HepG2 (cell line): Measurements from ENCODE around the gene GLYR1. TPM values are rescaled to one million over a fixed set of nuclear protein-coding genes. Genes with fewer than 3 reads are reported as not detected.
A peak's percentile ranks its signal among the peaks of the same experiment; 100 is the strongest.

Experiments used
- ATAC-seq: fragments of 200-7000 bp; cut with Tn5 transposase; 3 replicates; pipeline ENCODE4 v1.9.1; 2020; ENCODE audit warnings: mild to moderate bottlenecking, moderate library complexity
- BruUV-seq: library from RNA; stranded (reverse); fragments of 400-500 nt; replicated peaks from 2 replicates; lab custom pipeline; 2021; lab: Mats Ljungman, UMichigan
- CTCF ChIA-PET: fragments of 300-600 bp; formaldehyde crosslinking; extraction: SDS; loops from one replicate; lab custom pipeline; 2021; ENCODE audit warnings: low total read pairs, inconsistent platforms, low intra/inter-chr PET ratio; lab: Yijun Ruan, JAX
- POLR2A ChIA-PET: fragments of 350-600 bp; sonication (Branson Sonifier 250); formaldehyde crosslinking; loops from one replicate; lab custom pipeline; 2020; ENCODE audit warnings: antibody characterized with exemption, inconsistent platforms; lab: Yijun Ruan, JAX
- DNase-seq: peaks from one replicate; pipeline ENCODE4 v3.0.0-alpha.2; 2015; ENCODE audit warnings: low spot score
- FAIRE-seq: peaks from 3 replicates; lab custom pipeline; 2011; peaks lifted over from hg19 to GRCh38; lab: Jason Lieb, UNC
- H2AFZ ChIP-seq: one replicate; pipeline ENCODE4 v1.6.1; 2011; ENCODE audit warnings: low read length, inconsistent platforms
- H3K27ac ChIP-seq: fragments of 300-600 bp; 3 replicates; pipeline ENCODE4 v1.8.0; 2011; ENCODE audit warnings: mixed run types, mild to moderate bottlenecking, mixed read lengths, low read length, inconsistent platforms; ENCODE audit not compliant: insufficient read depth; ENCODE audit errors: extremely low read length
- H3K27me3 ChIP-seq, 2 experiments: fragments of 200-600 bp in 1 of 2; 2 replicates in 1 of 2; 3 replicates in 1 of 2; pipeline versions ENCODE4 v1.6.0 to v1.8.0; 2011; ENCODE audit warnings: low read length in 2 of 2, mild to moderate bottlenecking in 2 of 2, moderate library complexity in 2 of 2, inconsistent platforms in 1 of 2; ENCODE audit not compliant: insufficient read depth in 2 of 2, control insufficient read depth in 1 of 2
- H3K36me3 ChIP-seq, 2 experiments: fragments of 200-600 bp in 1 of 2; replicated peaks in 1 of 2; 2 replicates in 1 of 2; 3 replicates in 1 of 2; pipeline versions ENCODE4 v1.5.1 to v1.8.0; 2011; ENCODE audit warnings: low read length in 2 of 2, inconsistent platforms in 1 of 2; ENCODE audit not compliant: insufficient read depth in 2 of 2, control insufficient read depth in 1 of 2
- H3K4me1 ChIP-seq: 2 replicates; pipeline ENCODE4 v1.5.1; 2012; ENCODE audit warnings: low read length, inconsistent platforms; ENCODE audit not compliant: insufficient read depth
- H3K4me2 ChIP-seq: 2 replicates; pipeline ENCODE4 v1.6.0; 2011; ENCODE audit warnings: low read depth, low read length, inconsistent platforms
- H3K4me3 ChIP-seq, 3 experiments: fragments of 200-600 bp in 1 of 3; sonication (generic), shearing (Covaris generic) in 1 of 3; replicated peaks in 1 of 3; 2 replicates each; pipeline ENCODE4 v1.5.1; 2011 to 2016; ENCODE audit warnings: low read length in 3 of 3, inconsistent platforms in 2 of 3, low read depth in 2 of 3, mild to moderate bottlenecking in 2 of 3, control low read depth in 1 of 3, mixed read lengths in 1 of 3; ENCODE audit not compliant: insufficient read depth in 1 of 3
- H3K79me2 ChIP-seq: one replicate; pipeline ENCODE4 v1.6.1; 2011; ENCODE audit warnings: low read length, inconsistent platforms; ENCODE audit not compliant: insufficient read depth
- H3K9ac ChIP-seq: 2 replicates; pipeline ENCODE4 v1.6.0; 2011; ENCODE audit warnings: mild to moderate bottlenecking, low read depth, low read length, inconsistent platforms; ENCODE audit not compliant: insufficient read depth
- H3K9me3 ChIP-seq: 2 replicates; pipeline ENCODE4 v1.5.1; 2012; ENCODE audit warnings: mild to moderate bottlenecking, low read length
- H4K20me1 ChIP-seq: 2 replicates; pipeline ENCODE4 v1.6.0; 2011; ENCODE audit warnings: inconsistent platforms, mild to moderate bottlenecking, low read length, moderate library complexity; ENCODE audit not compliant: insufficient read depth
- CC2D1A ChIP-seq: sonication (generic); formaldehyde crosslinking; IDR thresholded peaks from 2 replicates; pipeline ENCODE4 v1.8.1; 2023; ENCODE audit warnings: mild to moderate bottlenecking, missing genetic modification reagents
- DMAP1 ChIP-seq: IDR thresholded peaks from 2 replicates; pipeline ENCODE4 v1.6.1; 2016
- DNMT3B ChIP-seq: conservative IDR thresholded peaks from 2 replicates; pipeline ENCODE4 v1.6.1; 2016; ENCODE audit warnings: missing biosample characterization, control low read depth
- GABPA ChIP-seq, 2 experiments: IDR thresholded peaks; 2 replicates each; pipeline ENCODE4 v1.6.1; 2011 to 2016; ENCODE audit warnings: low read depth in 2 of 2, low read length in 1 of 2, missing biosample characterization in 1 of 2, missing genetic modification characterization in 1 of 2
- GLMP ChIP-seq: sonication (generic); formaldehyde crosslinking; IDR thresholded peaks from 2 replicates; pipeline ENCODE4 v1.9.0; 2021; ENCODE audit warnings: missing genetic modification reagents, mild to moderate bottlenecking, borderline replicate concordance
- HHEX ChIP-seq: IDR thresholded peaks from 2 replicates; pipeline ENCODE4 v1.6.1; 2016; ENCODE audit warnings: control low read depth
- KDM3A ChIP-seq: IDR thresholded peaks from 2 replicates; pipeline ENCODE4 v1.6.1; 2018; ENCODE audit warnings: low read depth, missing compliant biosample characterization
- MEIS1 ChIP-seq: sonication (generic); formaldehyde crosslinking; IDR thresholded peaks from 2 replicates; pipeline ENCODE4 v1.9.0; 2021; ENCODE audit warnings: mild to moderate bottlenecking, missing genetic modification reagents, moderate library complexity, borderline replicate concordance
- MYNN ChIP-seq: sonication (generic); formaldehyde crosslinking; IDR thresholded peaks from 2 replicates; pipeline ENCODE4 v1.4.0; 2020; ENCODE audit warnings: mild to moderate bottlenecking, low read depth, missing genetic modification reagents
- NR2C2 ChIP-seq: sonication (generic); formaldehyde crosslinking; IDR thresholded peaks from 2 replicates; pipeline ENCODE4 v1.4.0; 2020; ENCODE audit warnings: missing genetic modification reagents, mild to moderate bottlenecking, moderate library complexity, borderline replicate concordance
- RBM22 ChIP-seq: fragments of 200-400 bp; formaldehyde crosslinking; optimal IDR thresholded peaks from 2 replicates; pipeline ENCODE3; 2017; ENCODE audit warnings: mild to moderate bottlenecking, low read length, moderate library complexity
- SETDB1 ChIP-seq: sonication (generic); formaldehyde crosslinking; IDR thresholded peaks from 2 replicates; pipeline ENCODE4 v1.5.1; 2020; ENCODE audit warnings: missing genetic modification reagents, mild to moderate bottlenecking, borderline replicate concordance
- U2AF2 ChIP-seq: fragments of 200-400 bp; formaldehyde crosslinking; IDR thresholded peaks from 2 replicates; pipeline ENCODE4 v1.6.1; 2017; ENCODE audit warnings: low read depth, mild to moderate bottlenecking, low read length
- ZKSCAN8 ChIP-seq: IDR thresholded peaks from 2 replicates; pipeline ENCODE4 v1.6.1; 2016; ENCODE audit warnings: borderline replicate concordance, missing genetic modification reagents, missing compliant biosample characterization
- ZNF329 ChIP-seq: sonication (generic); formaldehyde crosslinking; IDR thresholded peaks from 2 replicates; pipeline ENCODE4 v1.9.0; 2021; ENCODE audit warnings: low read depth, mild to moderate bottlenecking, missing genetic modification reagents
- ZNF549 ChIP-seq: sonication (generic); formaldehyde crosslinking; IDR thresholded peaks from 2 replicates; pipeline ENCODE4 v1.5.0; 2020; ENCODE audit warnings: missing genetic modification reagents
- ZNF660 ChIP-seq: sonication (generic); formaldehyde crosslinking; IDR thresholded peaks from 2 replicates; pipeline ENCODE4 v1.5.1; 2020; ENCODE audit warnings: mild to moderate bottlenecking, low read depth, missing genetic modification reagents, borderline replicate concordance
- ZNF776 ChIP-seq: sonication (generic); formaldehyde crosslinking; IDR thresholded peaks from 2 replicates; pipeline ENCODE4 v1.4.0; 2020; ENCODE audit warnings: mild to moderate bottlenecking, missing genetic modification reagents
- ZNF784 ChIP-seq: sonication (generic); formaldehyde crosslinking; IDR thresholded peaks from 2 replicates; pipeline ENCODE4 v1.5.1; 2020; ENCODE audit warnings: missing genetic modification reagents, mild to moderate bottlenecking, borderline replicate concordance
- ZUFSP ChIP-seq: sonication (generic); formaldehyde crosslinking; IDR thresholded peaks from 2 replicates; pipeline ENCODE4 v1.9.0; 2021; ENCODE audit warnings: missing genetic modification reagents, mild to moderate bottlenecking, borderline replicate concordance
- WGBS: methylation state at CpG from one replicate; pipeline ENCODE4 v1.1.6; 2017; ENCODE audit warnings: low lambda C conversion rate; 5-methylcytosine and 5-hydroxymethylcytosine counted together
- in situ Hi-C: cut with HindIII; loops from 2 replicates; pipeline ENCODE4 v1.10.0; 2017; ENCODE audit warnings: low pct_unique_long_range_greater_than_20kb; ENCODE audit not compliant: extremely low pct_ligation_motif_present
- intact Hi-C: fragments of 100-400 bp; cut with micrococcal nuclease; formaldehyde crosslinking; loops from one replicate; pipeline ENCODE4 v1.10.0; 2022; ENCODE audit not compliant: unreplicated experiment
- polyA plus RNA-seq, 8 experiments: library from polyadenylated mRNA; depleted of rRNA in 3 of 8; stranded (reverse) in 7 of 8; unstranded in 1 of 8; fragments of >200 nt; fragmentation: Illumina TruSeq in 4 of 8; extraction: Trizol in 4 of 8; gene quantifications; 2 replicates each; pipeline versions ENCODE4 v1.2.1 to v1.2.3, GENCODE V29; 2011 to 2016; ENCODE audit warnings: low read depth in 4 of 8, missing spikeins in 1 of 8, mixed read lengths in 1 of 8; ENCODE audit not compliant: insufficient read depth in 1 of 8
- total RNA-seq, 5 experiments: library from RNA; depleted of rRNA; stranded (reverse); fragments of >200 nt; fragmentation: Illumina TruSeq; extraction: Trizol; gene quantifications; 2 replicates each; pipeline ENCODE4 v1.2.3, GENCODE V29; 2016; ENCODE audit warnings: low read depth in 1 of 5

GLYR1 gene
- total and polyA plus RNA-seq, 2 of the 13 experiments (the other 11 are each of a cell fraction or from before 2014, with no cell fraction given): 28.3 to 48.7 TPM

GRCh38 chr16:4847774-4848587, 893 bp upstream of the GLYR1 start:
- intact Hi-C loops (loop anchor here (1.0 kb wide), 1 partner anchor 108 kb away; no protein-coding TSS in a partner anchor), in situ Hi-C loops (loop anchor here (5.0 kb wide), 1 partner anchor 109 kb away; the partner anchor contains the start of gene SEC14L5)
- H3K36me3 ChIP-seq: peaks cover 2 to 21% of the 10 kb centered on the region in 2 experiments; a peak in 3 of 5 replicates
- H3K4me2 ChIP-seq: peak overlapping the region; percentile 98
- DNase-seq (peak; percentile 29), ATAC-seq (peak; percentile 61), FAIRE-seq (no peak)
- H3K4me1 ChIP-seq: peaks cover 52% of the 10 kb centered on the region
- H2AFZ ChIP-seq: no peak overlapping the region
- peaks cover 81% of the 10 kb centered on the region for H3K79me2 ChIP-seq
- BruUV-seq: no TSS peak
- ChIA-PET CTCF (interaction anchor here (1.3 kb wide), 1 partner anchor 108 kb away, joined by 3 read pairs; no protein-coding TSS in a partner anchor), POLR2A (interaction anchor here (0.6 to 3.9 kb wide), 7 partner anchors 19 to 113 kb away, joined by 3 to 13 read pairs (median 3); partner anchors contain the start of genes ANKS3, DNAAF8 and SEC14L5)
- peaks cover 45% of the 10 kb centered on the region for H4K20me1 ChIP-seq
- H3K9ac ChIP-seq: peak overlapping the region; percentile 93
- H3K27ac ChIP-seq: peak overlapping the region; percentile 95
- WGBS: 3% methylated on average over 6 of the region's 83 CpGs
- peak overlapping the region; percentile 88 to 98 (median 94) for H3K4me3 ChIP-seq
- H3K9me3 ChIP-seq: no peaks in the 10 kb centered on the region
- H3K27me3 ChIP-seq: peaks cover 0 to 4% of the 10 kb centered on the region in 2 experiments; a peak in 1 of 5 replicates
- TF ChIP-seq ZNF776 (CRISPR knock-in tag) (no peak), DMAP1 (CRISPR knock-in tag) (no peak), SETDB1 (no peak), ZUFSP (CRISPR knock-in tag) (no peak), CC2D1A (CRISPR knock-in tag) (no peak), ZNF784 (no peak), U2AF2 (no peak), GABPA (IDR thresholded peaks at IDR 0.05; ENCODE audit: low read depth, low read length) (no peak), GABPA (CRISPR knock-in tag; IDR thresholded peaks at IDR 0.05; ENCODE audit: low read depth) (no peak), GLMP (CRISPR knock-in tag) (no peak), HHEX (CRISPR knock-in tag) (no peak), ZKSCAN8 (no peak), KDM3A (CRISPR knock-in tag) (no peak), NR2C2 (CRISPR knock-in tag) (peak; percentile 49; the same call in 1 of the 2 replicates), MYNN (CRISPR knock-in tag) (no peak), DNMT3B (CRISPR knock-in tag) (no peak), RBM22 (no peak), MEIS1 (CRISPR knock-in tag) (no peak), ZNF549 (no peak), ZNF329 (0 out of 2 replicates have a peak, but pooled peaks have one; percentile 29), ZNF660 (no peak)
